Endothelial cell (in vitro differentiated cells): Measurements from ENCODE around the gene AKAP12. TPM values are rescaled to one million over a fixed set of nuclear protein-coding genes. Genes with fewer than 3 reads are reported as not detected.

ENCODE experiments used
- DNase-seq: peaks from one replicate; pipeline ENCODE4 v3.0.0; 2021; ENCODE audit warnings: low spot score
- H3K27ac Mint-ChIP-seq: one replicate; pipeline ENCODE4 v1.8.0; 2021; ENCODE audit warnings: mixed read lengths, inconsistent platforms; ENCODE audit not compliant: unreplicated experiment
- H3K27me3 Mint-ChIP-seq: one replicate; pipeline ENCODE4 v1.8.0; 2021; ENCODE audit warnings: mild to moderate bottlenecking, moderate library complexity, mixed read lengths, inconsistent platforms; ENCODE audit not compliant: unreplicated experiment
- H3K36me3 Mint-ChIP-seq: one replicate; pipeline ENCODE4 v1.8.0; 2021; ENCODE audit warnings: mild to moderate bottlenecking, low read depth, mixed read lengths, inconsistent platforms; ENCODE audit not compliant: unreplicated experiment
- H3K4me1 Mint-ChIP-seq: one replicate; pipeline ENCODE4 v1.8.0; 2021; ENCODE audit warnings: mild to moderate bottlenecking, mixed read lengths, inconsistent platforms; ENCODE audit not compliant: unreplicated experiment
- H3K4me3 Mint-ChIP-seq: one replicate; pipeline ENCODE4 v1.8.0; 2021; ENCODE audit warnings: mild to moderate bottlenecking, mixed read lengths, inconsistent platforms; ENCODE audit not compliant: unreplicated experiment
- H3K9me3 Mint-ChIP-seq: one replicate; pipeline ENCODE4 v1.8.0; 2021; ENCODE audit warnings: mixed read lengths, inconsistent platforms; ENCODE audit not compliant: unreplicated experiment
- total RNA-seq: library from RNA; stranded (reverse); fragmentation: NEBNext Ultra II Directional; extraction: Animal tissue kit (Norgen Biotek cat#: 25700); gene quantifications from one replicate; pipeline ENCODE4 v1.2.1, GENCODE V29; 2021; ENCODE audit not compliant: unreplicated experiment
- TF ChIP-seq, protein P1 (sequence below): fragments of 200-600 bp; sonication (generic); IDR thresholded peaks from one replicate; pipeline ENCODE4 v1.5.0; 2021; ENCODE audit warnings: antibody characterized with exemption; ENCODE audit not compliant: unreplicated experiment

The AKAP12 gene
- total RNA-seq, 1 donor from 2014 or later: 70.1 TPM

DNA sequence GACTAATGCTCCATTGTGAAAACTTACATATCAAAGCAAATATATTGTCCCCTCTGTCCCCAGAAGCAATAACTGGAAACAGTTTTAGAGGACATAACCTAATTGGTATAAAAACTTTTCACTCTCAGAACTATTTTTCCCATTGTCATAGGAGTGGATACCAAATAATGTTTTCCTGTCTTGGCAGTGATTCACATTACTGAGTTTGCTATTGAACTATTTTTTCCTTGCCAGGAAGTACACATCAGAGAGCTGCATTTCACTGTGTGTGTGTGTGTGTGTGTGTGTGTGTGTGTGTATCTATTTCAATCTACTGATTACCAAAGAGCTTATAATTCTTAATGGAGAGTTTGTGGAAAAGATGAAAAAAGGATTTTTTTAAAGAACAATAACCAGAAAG, 45.4 kb downstream of the AKAP12 start:
- TF ChIP-seq, protein P1, sequence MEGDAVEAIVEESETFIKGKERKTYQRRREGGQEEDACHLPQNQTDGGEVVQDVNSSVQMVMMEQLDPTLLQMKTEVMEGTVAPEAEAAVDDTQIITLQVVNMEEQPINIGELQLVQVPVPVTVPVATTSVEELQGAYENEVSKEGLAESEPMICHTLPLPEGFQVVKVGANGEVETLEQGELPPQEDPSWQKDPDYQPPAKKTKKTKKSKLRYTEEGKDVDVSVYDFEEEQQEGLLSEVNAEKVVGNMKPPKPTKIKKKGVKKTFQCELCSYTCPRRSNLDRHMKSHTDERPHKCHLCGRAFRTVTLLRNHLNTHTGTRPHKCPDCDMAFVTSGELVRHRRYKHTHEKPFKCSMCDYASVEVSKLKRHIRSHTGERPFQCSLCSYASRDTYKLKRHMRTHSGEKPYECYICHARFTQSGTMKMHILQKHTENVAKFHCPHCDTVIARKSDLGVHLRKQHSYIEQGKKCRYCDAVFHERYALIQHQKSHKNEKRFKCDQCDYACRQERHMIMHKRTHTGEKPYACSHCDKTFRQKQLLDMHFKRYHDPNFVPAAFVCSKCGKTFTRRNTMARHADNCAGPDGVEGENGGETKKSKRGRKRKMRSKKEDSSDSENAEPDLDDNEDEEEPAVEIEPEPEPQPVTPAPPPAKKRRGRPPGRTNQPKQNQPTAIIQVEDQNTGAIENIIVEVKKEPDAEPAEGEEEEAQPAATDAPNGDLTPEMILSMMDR: no peak
- Mint-ChIP-seq H3K27ac (no peak overlapping the region), H3K4me1 (peaks cover 31% of the 10 kb centered on the region), H3K4me3 (no peak overlapping the region), H3K36me3 (peaks cover 5% of the 10 kb centered on the region), H3K27me3 (peaks cover 3% of the 10 kb centered on the region), H3K9me3 (no peaks in the 10 kb centered on the region)
- DNase-seq: no peak

DNA sequence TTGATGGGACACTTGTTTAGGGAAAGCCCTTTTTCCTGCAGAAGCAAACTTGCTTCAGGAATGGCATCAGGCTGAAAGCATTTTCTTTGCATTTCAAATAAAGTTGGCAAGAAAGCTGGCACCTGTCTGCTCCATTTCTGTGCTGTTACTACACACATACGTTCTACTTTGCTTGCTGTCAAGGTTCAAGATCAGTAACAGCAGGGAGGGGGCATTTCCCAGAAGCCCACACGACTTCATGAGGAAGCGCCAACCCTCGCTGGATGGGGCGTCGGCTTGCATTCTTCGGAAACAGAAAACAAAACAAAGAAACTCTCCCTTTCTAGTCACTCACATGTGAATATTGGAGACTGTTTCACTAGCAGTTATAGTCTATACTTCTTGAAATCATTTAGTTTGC, 46.4 kb downstream of the AKAP12 start:
- no peak overlapping the region for H3K27ac Mint-ChIP-seq
- H3K27me3 Mint-ChIP-seq: peaks cover 3% of the 10 kb centered on the region
- peaks cover 29% of the 10 kb centered on the region for H3K4me1 Mint-ChIP-seq
- peaks cover 8% of the 10 kb centered on the region for H3K36me3 Mint-ChIP-seq
- no peaks in the 10 kb centered on the region for H3K9me3 Mint-ChIP-seq
- TF ChIP-seq, protein P1: no peak
- no peak for DNase-seq
- H3K4me3 Mint-ChIP-seq: no peak overlapping the region

DNA sequence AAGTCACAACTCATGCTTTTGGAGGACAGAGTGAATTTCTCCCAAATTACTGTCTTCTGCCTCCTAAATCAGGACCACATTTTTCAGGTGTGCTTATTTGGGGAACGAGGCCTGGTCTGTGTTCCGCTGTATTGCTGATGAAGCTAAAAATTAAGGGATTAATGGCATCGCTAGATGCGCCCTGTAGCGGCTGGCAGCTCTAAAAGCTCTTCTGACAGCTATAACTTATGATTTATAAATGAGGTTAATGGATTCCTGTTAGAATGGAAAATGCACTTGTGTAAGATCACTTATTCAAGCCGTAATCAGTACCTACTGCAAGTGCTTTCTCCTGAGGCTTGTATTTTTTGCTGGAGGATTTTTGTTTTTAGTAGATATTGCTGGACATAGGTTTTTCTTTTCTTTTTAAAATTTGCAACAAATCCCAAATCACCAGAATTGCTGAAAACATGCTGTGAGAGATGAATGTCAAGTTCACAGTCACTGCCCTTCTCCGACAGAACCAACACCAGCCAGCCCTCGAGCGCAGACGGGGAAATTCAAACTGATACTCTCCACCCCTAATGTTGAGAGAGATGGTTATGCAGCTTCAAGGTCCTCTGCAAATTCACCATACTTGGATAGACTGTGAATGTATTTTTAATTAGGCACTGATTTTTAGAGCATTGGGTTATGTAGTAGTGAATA, 49.1 kb downstream of the AKAP12 start:
- H3K4me3 Mint-ChIP-seq: no peak overlapping the region
- H3K27ac Mint-ChIP-seq: no peak overlapping the region
- no peak for DNase-seq
- peaks cover 22% of the 10 kb centered on the region for H3K4me1 Mint-ChIP-seq
- TF ChIP-seq, protein P1: no peak
- peaks cover 8% of the 10 kb centered on the region for H3K36me3 Mint-ChIP-seq
- no peaks in the 10 kb centered on the region for H3K9me3 Mint-ChIP-seq
- no peaks in the 10 kb centered on the region for H3K27me3 Mint-ChIP-seq

DNA sequence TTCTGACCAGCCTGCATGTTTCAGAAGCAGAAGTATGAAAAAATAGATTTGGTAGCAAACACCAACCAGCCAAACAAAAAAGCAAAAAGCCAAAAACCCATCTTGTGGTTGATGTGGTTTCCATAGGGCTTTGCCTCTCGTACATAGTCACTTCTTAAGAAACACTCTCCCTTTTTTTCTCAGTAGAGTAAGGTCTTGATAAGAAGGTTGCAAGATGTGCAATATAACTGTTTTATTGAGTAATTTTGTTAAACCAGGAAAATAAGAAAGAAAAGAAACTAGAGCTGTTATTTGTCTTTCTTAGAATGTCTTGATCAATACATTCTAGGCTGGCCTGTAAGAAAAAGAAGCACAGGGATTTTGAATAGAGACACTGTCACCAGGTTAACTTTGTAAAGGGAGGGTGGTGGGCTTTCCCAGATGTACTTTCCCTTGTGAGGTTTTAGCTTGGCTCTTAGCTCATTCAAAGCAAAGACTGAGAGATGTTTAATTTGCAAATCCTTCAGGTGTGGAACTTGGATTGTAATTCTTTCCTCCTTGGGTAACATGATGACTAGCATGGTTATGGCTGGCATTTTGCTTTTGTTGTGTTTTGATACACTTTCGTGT, 49.7 kb downstream of the AKAP12 start:
- TF ChIP-seq, protein P1: no peak
- H3K4me3 Mint-ChIP-seq: no peak overlapping the region
- DNase-seq: no peak
- peaks cover 8% of the 10 kb centered on the region for H3K36me3 Mint-ChIP-seq
- no peaks in the 10 kb centered on the region for H3K9me3 Mint-ChIP-seq
- H3K27me3 Mint-ChIP-seq: no peaks in the 10 kb centered on the region
- peaks cover 22% of the 10 kb centered on the region for H3K4me1 Mint-ChIP-seq
- H3K27ac Mint-ChIP-seq: no peak overlapping the region

DNA sequence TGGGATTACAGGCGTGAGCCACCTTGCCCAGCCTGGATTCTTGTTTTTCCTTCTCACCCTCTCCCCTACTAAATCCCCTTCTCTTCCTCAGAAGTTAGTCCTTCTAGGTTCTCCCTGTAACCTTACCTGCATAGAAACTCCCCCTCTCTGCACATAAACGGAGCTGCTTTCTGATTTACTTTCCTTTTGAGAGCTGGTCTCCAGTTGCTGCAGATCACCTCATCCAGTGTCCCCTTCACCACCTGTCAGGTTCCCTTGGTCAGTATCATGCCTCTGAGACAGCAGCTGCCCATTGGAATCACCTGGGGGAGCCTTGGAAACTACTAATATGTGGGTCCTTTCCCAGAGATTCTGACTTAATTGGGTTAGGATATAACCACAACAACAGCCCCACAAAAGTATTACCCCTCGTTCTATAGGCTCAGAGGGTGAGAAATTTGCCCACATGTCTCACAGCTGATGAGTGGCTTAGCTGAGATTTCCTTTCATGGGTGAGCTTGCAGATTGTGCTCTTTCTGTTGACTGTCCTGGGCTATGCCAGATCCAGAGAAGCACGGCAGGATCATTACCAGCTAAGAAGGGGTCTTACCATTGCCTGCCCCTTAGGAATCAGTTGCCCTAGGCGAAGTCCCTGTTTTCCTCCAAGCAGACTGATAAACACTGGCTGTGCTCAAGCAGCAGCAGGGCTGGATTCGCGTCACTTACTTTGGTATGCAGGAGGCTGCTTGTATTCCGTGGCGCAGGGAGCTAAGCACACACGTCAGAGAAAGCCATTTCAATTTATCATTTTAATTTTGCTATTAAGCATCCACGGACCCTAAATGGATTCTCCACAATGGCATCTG, 51.3 kb downstream of the AKAP12 start:
- Mint-ChIP-seq H3K27me3 (no peaks in the 10 kb centered on the region), H3K4me3 (no peak overlapping the region), H3K4me1 (peaks cover 19% of the 10 kb centered on the region), H3K36me3 (peaks cover 8% of the 10 kb centered on the region), H3K27ac (no peak overlapping the region), H3K9me3 (no peaks in the 10 kb centered on the region)
- no peak for DNase-seq
- TF ChIP-seq, protein P1: no peak
